ENCODE results near the gene AGTPBP1.

DNA sequence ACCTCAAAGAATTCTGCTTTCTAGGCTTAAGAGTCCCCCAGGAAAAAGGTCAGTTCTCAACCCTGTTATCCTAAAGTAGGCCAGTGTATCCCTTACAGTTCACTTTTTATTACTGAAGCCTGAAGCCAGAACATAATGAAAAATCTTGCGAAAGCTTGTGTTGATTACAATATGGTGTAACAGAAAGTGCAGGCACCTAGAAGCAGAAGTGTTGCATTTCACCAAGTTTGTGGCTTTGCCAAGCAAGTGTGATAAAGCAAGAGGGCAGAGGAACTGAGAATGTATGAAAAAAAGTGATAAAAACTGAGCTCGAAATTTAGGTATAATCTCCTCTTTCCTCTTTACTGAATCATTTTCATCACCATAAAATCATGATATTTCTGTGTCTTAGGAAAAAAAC is 26.2 kb downstream of the AGTPBP1 start:
- TF ChIP-seq POLR2A (IDR thresholded peaks at IDR 0.05) (no peak), EP300 (IDR thresholded peaks at IDR 0.05) (peak in 1 of 2 donors; percentile 19)
- TF ChIP-seq, protein P1, sequence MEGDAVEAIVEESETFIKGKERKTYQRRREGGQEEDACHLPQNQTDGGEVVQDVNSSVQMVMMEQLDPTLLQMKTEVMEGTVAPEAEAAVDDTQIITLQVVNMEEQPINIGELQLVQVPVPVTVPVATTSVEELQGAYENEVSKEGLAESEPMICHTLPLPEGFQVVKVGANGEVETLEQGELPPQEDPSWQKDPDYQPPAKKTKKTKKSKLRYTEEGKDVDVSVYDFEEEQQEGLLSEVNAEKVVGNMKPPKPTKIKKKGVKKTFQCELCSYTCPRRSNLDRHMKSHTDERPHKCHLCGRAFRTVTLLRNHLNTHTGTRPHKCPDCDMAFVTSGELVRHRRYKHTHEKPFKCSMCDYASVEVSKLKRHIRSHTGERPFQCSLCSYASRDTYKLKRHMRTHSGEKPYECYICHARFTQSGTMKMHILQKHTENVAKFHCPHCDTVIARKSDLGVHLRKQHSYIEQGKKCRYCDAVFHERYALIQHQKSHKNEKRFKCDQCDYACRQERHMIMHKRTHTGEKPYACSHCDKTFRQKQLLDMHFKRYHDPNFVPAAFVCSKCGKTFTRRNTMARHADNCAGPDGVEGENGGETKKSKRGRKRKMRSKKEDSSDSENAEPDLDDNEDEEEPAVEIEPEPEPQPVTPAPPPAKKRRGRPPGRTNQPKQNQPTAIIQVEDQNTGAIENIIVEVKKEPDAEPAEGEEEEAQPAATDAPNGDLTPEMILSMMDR (IDR thresholded peaks at IDR 0.05): no peak
